Urinary bladder (tissue), 4 donors: ENCODE results near the gene KRT13. TPM values are rescaled to one million over a fixed set of nuclear protein-coding genes. Genes with fewer than 3 reads are reported as not detected.
A peak's percentile ranks its signal among the peaks of the same experiment; 100 is the strongest.

Experiments
- DNase-seq: peaks from one replicate; pipeline ENCODE4 v3.0.0-alpha.2; 2015; ENCODE audit errors: extremely low spot score
- H3K27ac ChIP-seq: one replicate; pipeline ENCODE4 v1.5.1; 2013; ENCODE audit warnings: low read depth, mild to moderate bottlenecking, moderate library complexity
- H3K36me3 ChIP-seq: one replicate; pipeline ENCODE4 v1.6.1; 2013; ENCODE audit warnings: mild to moderate bottlenecking, moderate library complexity; ENCODE audit not compliant: insufficient read depth
- H3K4me1 ChIP-seq: one replicate; pipeline ENCODE4 v1.6.1; 2013; ENCODE audit warnings: mild to moderate bottlenecking, moderate library complexity; ENCODE audit not compliant: insufficient read depth
- H3K4me3 ChIP-seq: one replicate; pipeline ENCODE4 v1.5.1; 2013; ENCODE audit warnings: low read depth, low read length
- WGBS: extraction: QIAGEN DNeasy Blood & Tissue Kit; methylation state at CpG from one replicate; pipeline ENCODE4 v1.1.7; 2013; 5-methylcytosine and 5-hydroxymethylcytosine counted together
- polyA plus RNA-seq: library from polyadenylated mRNA; stranded (reverse); fragments of 200-250 nt; gene quantifications from one replicate; pipeline ENCODE4 v1.2.3, GENCODE V29; 2013
- total RNA-seq: library from RNA; depleted of rRNA; stranded (reverse); fragments of >200 nt; gene quantifications from one replicate; pipeline ENCODE4 v1.2.3, GENCODE V29; 2014
- donor health status: healthy with polysubstance abuse.
- donor health status: healthy.

KRT13 gene
- total and polyA plus RNA-seq, 2 donors: 356 to 401 TPM

DNA sequence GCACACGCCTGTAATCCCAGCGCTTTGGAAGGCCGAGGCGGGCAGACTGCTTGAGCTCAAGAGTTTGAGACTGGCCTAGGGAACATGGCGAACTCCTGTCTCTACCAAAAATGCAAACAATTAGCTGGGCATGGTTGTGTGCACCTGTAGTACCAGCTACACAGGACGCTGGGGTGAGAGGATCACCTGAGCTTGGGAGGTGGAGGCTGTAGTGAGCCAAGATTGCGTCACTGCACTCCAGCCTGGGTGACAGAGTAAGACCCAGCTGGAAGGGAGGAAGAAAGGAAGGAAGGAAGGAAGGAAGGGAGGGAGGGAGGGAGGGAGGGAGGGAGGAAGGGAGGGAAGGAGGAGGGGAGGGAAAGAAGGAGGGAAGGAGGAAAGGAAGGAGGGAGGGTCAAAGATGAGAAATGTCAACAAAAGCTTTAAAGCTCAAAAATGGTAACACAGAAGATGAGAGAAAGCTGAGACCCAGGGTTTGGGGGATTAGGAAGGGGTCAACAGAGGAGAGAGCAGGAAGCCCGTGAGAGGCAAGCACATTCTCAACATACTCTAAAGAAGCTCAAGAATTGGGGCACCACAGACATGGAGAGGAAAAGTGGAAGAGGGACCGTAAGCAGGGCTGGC lies 27.6 kb upstream of the KRT13 start:
- H3K36me3 ChIP-seq: no peaks in the 10 kb centered on the region
- DNase-seq: no peak
- no peak overlapping the region for H3K4me3 ChIP-seq
- 75% methylated on average over 9 of the region's 9 CpGs for WGBS
- no peaks in the 10 kb centered on the region for H3K4me1 ChIP-seq
- no peak overlapping the region for H3K27ac ChIP-seq

DNA sequence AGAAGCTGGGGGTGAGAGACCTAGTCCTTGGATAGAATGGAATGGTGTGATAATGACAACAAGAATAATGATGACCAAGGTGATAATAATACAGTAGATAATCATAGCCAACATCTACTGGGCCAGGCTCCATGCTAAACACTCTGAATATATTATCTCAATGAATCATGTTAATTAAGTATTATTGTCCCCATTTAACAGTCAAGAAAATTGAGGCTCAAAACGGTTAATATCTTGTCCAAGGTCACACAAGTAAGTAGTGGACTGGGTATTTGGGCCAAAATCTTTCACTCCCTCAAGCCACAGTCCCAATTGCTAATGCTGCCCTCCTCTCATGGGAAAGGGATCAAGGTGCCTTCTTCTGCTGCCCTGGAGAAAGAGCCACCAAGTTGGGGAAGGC lies 26.6 kb upstream of the KRT13 start:
- no peaks in the 10 kb centered on the region for H3K4me1 ChIP-seq
- 77% methylated on average over 1 of the region's 1 CpG for WGBS
- no peak overlapping the region for H3K27ac ChIP-seq
- no peak for DNase-seq
- no peaks in the 10 kb centered on the region for H3K36me3 ChIP-seq
- no peak overlapping the region for H3K4me3 ChIP-seq

DNA sequence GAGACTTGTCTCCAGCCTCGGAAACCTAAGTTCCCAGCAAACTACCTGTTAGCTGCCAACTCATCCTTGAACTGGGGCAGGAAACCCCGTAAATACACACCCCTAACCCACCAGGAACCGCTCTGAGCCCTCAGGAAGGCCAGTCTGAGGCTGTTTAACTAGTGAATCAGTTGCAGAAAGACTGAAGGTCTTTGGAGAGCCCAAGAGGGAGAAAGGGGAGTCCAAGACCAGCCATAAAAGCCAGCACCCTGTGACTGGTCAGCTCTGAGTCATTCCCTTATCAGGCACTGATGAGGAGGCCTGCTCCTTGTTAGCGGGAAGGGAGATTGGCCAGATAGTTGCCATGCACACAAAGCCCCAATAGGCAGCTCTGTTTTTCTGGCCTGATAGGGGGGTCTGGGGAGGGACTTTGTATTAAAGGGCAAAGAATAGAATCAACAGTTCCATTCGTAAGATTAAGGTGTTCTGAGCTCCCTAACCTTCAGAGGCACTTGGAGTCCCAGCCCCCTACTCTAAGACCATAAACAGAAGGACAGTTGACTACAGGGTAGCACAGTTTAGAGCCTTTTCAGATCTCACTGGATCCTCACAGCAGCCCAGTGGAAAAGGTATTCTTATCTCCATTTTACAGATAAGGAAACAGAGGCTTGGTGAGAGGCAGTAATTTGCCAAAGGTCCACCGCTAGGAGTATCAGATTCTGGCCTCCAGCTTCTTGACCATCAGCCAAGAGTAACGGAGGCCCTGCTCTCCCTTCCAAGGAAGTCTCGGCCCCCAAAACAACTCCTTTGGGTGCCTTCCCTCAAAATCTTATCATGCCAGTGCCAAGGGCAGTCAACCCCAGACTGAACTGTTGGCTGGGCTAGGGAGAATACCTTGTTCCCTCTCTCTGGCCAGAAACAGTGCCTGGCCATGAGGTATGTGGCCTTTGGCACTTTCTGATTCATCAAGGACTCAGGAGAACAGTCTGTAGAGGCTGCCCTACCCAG lies 24.9 kb upstream of the KRT13 start:
- DNase-seq: no peak
- Histone ChIP-seq H3K36me3 (no peaks in the 10 kb centered on the region), H3K27ac (peak overlapping the region; percentile 19), H3K4me3 (no peak overlapping the region), H3K4me1 (no peaks in the 10 kb centered on the region)
- 66% methylated on average over 8 of the region's 8 CpGs for WGBS

DNA sequence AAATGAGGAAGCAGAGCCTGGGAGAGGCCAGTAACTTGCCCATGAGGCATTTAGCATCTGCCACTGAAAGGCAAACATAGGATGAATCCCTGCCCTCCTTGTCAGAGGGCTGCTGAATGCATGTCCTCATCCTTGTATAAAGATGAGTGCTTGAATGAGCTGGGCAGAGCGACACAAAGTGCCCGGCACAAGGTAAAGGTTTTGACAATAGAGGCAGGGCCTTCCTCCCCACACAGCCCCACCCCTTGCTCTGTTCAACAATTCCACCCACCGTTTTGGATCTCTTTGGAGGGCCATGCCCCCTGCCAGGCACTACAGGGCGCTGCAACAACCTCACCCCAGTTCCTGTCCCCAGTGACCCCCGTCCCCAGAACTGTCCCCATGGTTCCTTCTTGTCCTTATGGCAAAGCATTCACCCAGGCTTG lies 24.1 kb upstream of the KRT13 start:
- 80% methylated on average over 5 of the region's 5 CpGs for WGBS
- H3K27ac ChIP-seq: peak overlapping the region; percentile 61
- no peaks in the 10 kb centered on the region for H3K4me1 ChIP-seq
- H3K36me3 ChIP-seq: no peaks in the 10 kb centered on the region
- H3K4me3 ChIP-seq: no peak overlapping the region
- DNase-seq: no peak

DNA sequence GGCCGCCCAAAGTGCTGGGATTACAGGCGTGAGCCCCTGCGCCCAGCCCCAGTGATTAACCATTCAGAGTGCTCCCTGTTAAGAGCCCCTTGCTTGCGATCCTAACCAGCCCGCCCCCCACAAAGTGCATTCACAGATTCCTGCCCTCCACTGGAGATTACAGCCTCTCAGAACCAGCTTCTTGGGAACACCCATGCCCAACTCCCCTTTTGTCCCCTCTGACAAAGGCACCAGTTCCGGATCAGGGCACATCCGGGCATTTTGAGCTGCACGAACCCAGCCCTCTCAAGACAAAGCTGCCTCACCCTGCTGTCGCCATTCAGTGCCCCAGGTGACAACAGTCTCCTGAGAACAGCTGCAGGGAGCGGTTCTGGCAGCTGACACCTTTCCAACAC lies 23.5 kb upstream of the KRT13 start:
- no peak for DNase-seq

DNA sequence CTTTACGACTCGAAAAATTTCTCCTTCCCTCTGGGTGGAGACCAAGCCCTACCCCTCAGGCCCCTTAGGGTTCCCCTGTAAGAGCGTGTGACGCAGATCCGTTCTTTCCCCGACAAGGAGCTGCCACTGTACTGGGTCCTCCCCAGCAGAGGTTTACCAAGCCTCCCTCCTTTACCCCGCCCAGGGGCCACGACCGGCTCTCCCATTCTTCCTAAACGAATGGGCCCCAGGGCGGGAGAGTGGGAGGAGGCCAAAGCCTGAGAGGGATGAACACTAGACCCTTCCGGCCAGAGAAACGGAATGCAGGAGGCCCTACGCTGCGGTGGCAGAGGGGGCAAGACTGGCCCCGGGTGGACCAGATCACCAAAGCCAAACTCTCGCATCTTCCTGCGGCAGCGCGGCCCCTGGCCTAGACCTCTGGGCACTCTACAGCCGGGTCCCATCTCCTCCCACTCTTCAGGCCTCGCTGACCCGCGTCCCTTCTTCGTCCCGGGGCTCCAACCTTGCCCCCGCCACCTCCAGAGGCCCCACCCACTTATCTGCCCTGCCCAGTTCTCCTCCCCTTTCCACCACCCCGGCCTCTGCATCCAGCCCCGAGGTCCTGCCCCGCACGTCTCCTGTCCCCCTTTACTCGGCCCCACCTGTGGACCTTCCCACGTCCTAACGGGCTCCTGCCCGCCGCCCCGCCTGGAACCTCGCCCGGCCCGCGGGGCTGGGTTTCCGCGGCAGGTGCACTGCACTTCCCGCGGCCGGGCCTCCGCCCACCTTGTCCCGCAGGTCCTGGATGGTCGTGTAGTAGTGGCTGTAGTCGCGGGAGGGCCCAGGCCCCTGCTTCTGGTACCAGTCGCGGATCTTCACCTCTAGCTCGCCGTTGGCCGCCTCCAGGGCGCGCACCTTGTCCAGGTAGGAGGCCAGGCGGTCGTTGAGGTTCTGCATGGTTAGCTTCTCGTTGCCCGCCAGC lies 21.9 kb upstream of the KRT13 start:
- no peaks in the 10 kb centered on the region for H3K36me3 ChIP-seq
- peak overlapping the region; percentile 73 for H3K27ac ChIP-seq
- WGBS: 9% methylated on average over 62 of the region's 62 CpGs
- DNase-seq: no peak
- H3K4me3 ChIP-seq: peak overlapping the region; percentile 34
- H3K4me1 ChIP-seq: no peaks in the 10 kb centered on the region

More for the DNA sequence above, 23.5 kb upstream of the KRT13 start:
- H3K27ac ChIP-seq: peak overlapping the region; percentile 61
- H3K36me3 ChIP-seq: no peaks in the 10 kb centered on the region
- no peak overlapping the region for H3K4me3 ChIP-seq
- no peaks in the 10 kb centered on the region for H3K4me1 ChIP-seq
- 72% methylated on average over 10 of the region's 10 CpGs for WGBS

DNA sequence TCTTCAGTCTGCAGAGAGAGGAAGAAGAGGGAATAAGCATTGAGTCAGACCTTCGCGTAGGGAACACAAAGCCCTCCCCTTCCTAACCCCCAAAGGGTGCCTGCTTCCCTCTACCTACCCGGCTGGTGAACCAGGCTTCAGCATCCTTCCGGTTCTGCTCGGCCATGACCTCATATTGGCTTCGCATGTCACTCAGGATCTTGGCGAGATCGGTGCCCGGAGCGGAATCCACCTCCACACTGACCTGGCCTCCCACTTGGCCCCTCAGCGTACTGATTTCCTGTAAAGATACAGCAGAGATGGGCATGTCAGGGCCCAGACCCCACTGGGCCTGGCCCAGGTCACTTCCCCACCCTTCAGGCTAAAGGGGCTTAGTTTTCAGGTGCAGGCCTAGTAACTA lies 18.8 kb upstream of the KRT13 start:
- Histone ChIP-seq H3K4me1 (no peaks in the 10 kb centered on the region), H3K27ac (no peak overlapping the region), H3K4me3 (no peak overlapping the region), H3K36me3 (no peaks in the 10 kb centered on the region)
- no peak for DNase-seq
- 85% methylated on average over 11 of the region's 11 CpGs for WGBS

DNA sequence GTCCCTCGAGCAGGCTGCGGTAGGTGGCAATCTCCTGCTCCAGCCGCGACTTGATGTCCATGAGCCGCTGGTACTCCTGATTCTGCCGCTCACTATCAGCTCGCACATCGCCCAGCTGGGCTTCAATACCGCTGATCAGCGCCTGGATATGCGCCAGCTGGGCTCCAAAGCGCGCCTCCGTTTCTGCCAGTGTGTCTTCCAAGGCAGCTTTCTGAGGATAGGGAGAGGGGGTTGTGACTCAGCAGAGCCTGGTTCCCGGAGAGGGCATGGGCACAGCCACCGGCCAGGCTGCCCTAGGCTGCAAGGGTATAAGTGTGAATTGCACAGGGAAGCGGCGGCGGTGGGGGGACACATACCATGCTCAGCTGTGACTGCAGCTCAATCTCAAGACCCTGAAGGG lies 18.4 kb upstream of the KRT13 start:
- no peak for DNase-seq
- Histone ChIP-seq H3K36me3 (no peaks in the 10 kb centered on the region), H3K27ac (no peak overlapping the region), H3K4me1 (no peaks in the 10 kb centered on the region), H3K4me3 (no peak overlapping the region)
- WGBS: 70% methylated on average over 19 of the region's 19 CpGs

DNA sequence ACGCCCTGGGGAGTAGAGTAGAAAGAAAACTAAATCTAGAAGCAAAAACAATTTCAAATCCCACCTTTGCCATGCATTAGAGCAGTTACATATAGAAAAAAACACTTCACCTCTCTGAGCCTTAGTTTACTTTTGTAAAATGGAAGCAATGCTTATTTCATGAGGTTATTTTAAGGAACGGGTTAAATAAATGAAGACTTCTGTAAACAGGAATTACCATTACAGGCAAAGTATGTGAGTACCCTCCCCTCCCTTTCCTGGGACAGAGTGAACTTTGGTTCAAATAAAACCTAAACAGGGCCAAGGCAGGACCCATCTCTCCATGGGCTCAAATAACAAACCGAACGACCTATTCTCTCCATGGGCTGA lies 17.8 kb upstream of the KRT13 start:
- no peak overlapping the region for H3K27ac ChIP-seq
- no peak overlapping the region for H3K4me3 ChIP-seq
- no peaks in the 10 kb centered on the region for H3K36me3 ChIP-seq
- no peaks in the 10 kb centered on the region for H3K4me1 ChIP-seq
- DNase-seq: no peak
- WGBS: 52% methylated on average over 4 of the region's 4 CpGs

DNA sequence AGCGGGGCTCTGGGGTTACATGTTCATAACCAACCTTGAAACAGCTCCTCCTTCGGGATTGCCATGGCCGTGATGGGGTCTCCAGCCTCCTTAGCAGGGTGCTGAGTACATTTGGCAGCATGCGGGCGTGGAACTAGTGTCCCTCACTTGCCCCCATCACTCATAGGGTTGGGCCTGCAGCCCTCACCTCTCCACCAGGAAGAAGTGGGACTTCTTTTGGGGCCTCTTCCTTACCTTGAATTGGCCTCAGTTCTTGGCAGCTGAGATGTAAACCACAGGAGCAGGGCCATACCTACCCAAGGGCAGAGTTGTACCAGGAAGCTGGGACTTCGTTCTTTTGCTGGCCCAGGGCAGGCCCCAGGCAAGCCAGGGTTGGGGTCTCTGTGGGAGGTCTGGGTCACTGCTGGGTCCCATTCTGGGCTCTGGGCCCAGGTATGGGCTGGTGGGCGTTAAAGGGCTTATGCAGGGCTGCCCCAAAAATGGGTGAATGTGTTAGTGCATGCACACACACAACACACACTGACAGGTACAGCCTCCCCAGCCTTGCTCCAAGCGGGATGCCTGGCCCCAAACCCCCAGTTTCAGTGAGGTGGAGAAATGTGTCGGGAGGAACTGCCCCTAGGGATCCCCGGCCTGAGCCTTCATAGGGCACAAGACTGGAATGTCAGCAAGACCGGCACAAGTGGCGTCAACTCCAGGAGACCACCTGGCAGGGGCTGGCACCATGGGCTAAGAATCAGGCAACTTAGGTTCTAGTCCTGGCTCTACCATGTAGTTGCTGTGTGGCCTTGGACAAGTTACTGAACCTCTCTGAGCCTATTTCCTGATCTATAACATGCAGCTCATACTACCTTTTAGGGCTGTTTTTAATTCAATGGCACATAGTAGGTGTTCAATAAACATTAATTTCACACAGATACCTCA lies 17.2 kb upstream of the KRT13 start:
- peak overlapping the region; percentile 46 for H3K27ac ChIP-seq
- no peaks in the 10 kb centered on the region for H3K36me3 ChIP-seq
- no peaks in the 10 kb centered on the region for H3K4me1 ChIP-seq
- DNase-seq: no peak
- WGBS: 82% methylated on average over 12 of the region's 12 CpGs
- no peak overlapping the region for H3K4me3 ChIP-seq

DNA sequence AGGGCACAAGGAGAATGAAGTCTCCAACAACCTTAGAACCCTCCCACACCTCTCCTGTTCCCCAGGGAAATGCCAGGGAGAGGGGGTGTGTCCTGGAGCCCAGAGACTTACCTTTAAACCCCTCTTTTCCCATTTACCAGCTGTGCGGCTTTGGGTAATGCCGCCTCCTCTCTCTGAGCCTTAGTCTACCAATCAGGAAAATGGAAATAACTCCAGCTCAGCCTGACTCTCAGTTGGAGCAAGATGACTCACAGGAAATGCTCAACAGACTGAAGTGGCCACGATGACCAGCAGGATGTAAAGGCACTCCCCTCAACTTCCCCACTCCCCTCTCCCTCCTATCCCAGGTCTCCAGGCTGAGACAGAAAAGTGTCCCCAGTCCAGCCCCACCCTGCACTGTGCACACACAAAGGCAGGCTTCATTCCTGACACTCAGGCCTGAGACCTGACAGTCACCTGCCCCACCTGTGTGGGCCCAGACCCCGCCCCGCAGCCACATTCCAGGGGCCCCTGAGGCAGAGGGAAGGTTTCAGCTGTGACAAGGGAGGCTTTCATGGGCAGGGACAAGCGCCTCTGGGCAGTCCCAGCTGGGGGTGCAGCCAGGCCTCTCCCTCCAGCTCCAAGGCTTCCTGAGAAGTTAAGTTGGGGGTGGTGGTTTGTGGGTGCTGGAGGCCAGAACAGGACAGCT lies 16.3 kb upstream of the KRT13 start:
- peak overlapping the region; percentile 46 for H3K27ac ChIP-seq
- H3K36me3 ChIP-seq: no peaks in the 10 kb centered on the region
- no peak for DNase-seq
- no peaks in the 10 kb centered on the region for H3K4me1 ChIP-seq
- no peak overlapping the region for H3K4me3 ChIP-seq
- 68% methylated on average over 6 of the region's 6 CpGs for WGBS

DNA sequence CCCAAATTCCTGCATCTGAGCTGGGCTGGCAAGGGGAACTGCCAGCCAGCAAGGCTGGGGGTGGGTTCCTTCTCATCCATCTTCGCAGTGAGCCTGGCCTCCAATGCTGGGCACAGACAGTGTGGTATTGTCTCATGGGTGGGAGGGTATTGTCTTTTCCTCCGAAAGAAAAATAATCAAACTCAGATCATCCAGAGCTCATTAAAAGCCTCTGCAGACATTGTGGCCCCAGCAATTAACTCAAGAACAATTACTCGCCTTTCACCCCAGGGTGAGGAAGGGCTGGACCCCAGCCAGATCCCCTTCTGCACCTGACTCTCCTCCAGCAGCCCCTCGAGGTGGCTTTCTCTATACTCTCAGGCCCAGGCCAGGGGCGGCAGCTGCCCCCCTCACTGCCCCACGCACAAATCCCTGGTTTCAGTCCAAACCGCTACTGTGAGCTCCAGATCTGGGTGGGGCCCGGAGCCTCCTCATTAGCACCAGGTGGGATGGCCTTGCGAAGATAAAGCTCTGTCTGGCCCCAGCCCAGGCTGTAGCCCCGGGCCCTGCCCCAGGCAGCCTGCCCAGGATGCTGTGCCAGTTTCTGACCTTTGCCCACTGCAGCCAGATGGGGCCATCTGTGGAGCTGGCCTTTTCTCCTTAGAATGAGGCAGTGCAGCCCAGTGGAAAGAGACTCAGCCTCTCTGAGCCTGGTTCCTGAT lies 15.6 kb upstream of the KRT13 start:
- H3K4me1 ChIP-seq: no peaks in the 10 kb centered on the region
- DNase-seq: no peak
- H3K36me3 ChIP-seq: no peaks in the 10 kb centered on the region
- 53% methylated on average over 10 of the region's 10 CpGs for WGBS
- H3K4me3 ChIP-seq: no peak overlapping the region
- H3K27ac ChIP-seq: no peak overlapping the region
